SK-N-SH treated with all-trans-retinoic acid at 6 μM for 48 hours (cell line): ENCODE measurements around the gene AHRR.

Source experiments
- ATAC-seq: fragments of 200-7000 bp; cut with Tn5 transposase; 3 replicates; pipeline ENCODE4 v1.9.1; 2020; ENCODE audit warnings: mild to moderate bottlenecking, moderate library complexity
- ARNTL ChIP-seq: fragments of 450-650 bp; formaldehyde crosslinking; IDR thresholded peaks from 2 replicates; pipeline ENCODE4 v1.5.0; 2020; ENCODE audit warnings: low read depth, mild to moderate bottlenecking, moderate library complexity, borderline replicate concordance
- BACH2 ChIP-seq: fragments of 250-450 bp; sonication (Bioruptor Pico); IDR thresholded peaks from 2 replicates; pipeline ENCODE4 v1.9.0; 2021; ENCODE audit warnings: mild to moderate bottlenecking, borderline replicate concordance
- ESRRG ChIP-seq: fragments of 250-450 bp; sonication (Bioruptor Pico); IDR thresholded peaks from 2 replicates; pipeline ENCODE4 v1.6.1; 2021; ENCODE audit warnings: mild to moderate bottlenecking
- ISL1 ChIP-seq: fragments of 250-450 bp; sonication (Bioruptor Pico); IDR thresholded peaks from 2 replicates; pipeline ENCODE4 v2.1.2; 2022; ENCODE audit warnings: mild to moderate bottlenecking, moderate library complexity
- OSR1 ChIP-seq: fragments of 250-450 bp; sonication (Bioruptor Pico); IDR thresholded peaks from 2 replicates; pipeline ENCODE4 v1.8.0; 2022; ENCODE audit warnings: moderate library complexity, mild to moderate bottlenecking, inconsistent platforms
- PPARA ChIP-seq: fragments of 250-450 bp; sonication (Bioruptor Pico); IDR thresholded peaks from 2 replicates; pipeline ENCODE4 v1.5.0; 2020; ENCODE audit warnings: mild to moderate bottlenecking, borderline replicate concordance
- RARB ChIP-seq: fragments of 250-450 bp; sonication (Bioruptor Pico); IDR thresholded peaks from 2 replicates; pipeline ENCODE4 v1.8.0; 2021; ENCODE audit warnings: mild to moderate bottlenecking, moderate library complexity
- SNAI2 ChIP-seq: fragments of 250-450 bp; sonication (Bioruptor Pico); IDR thresholded peaks from 2 replicates; pipeline ENCODE4 v1.5.0; 2020; ENCODE audit warnings: mild to moderate bottlenecking, moderate library complexity
- TCF4 ChIP-seq: fragments of 250-450 bp; sonication (Bioruptor Pico); IDR thresholded peaks from 2 replicates; pipeline ENCODE4 v1.8.0; 2021; ENCODE audit warnings: mild to moderate bottlenecking, moderate library complexity, borderline replicate concordance
- TOX ChIP-seq: fragments of 250-450 bp; sonication (Bioruptor Pico); IDR thresholded peaks from 2 replicates; pipeline ENCODE4 v1.8.0; 2021; ENCODE audit warnings: mild to moderate bottlenecking, moderate library complexity, borderline replicate concordance
- ZC3H10 ChIP-seq: fragments of 250-450 bp; sonication (Bioruptor Pico); IDR thresholded peaks from 2 replicates; pipeline ENCODE4 v1.5.1; 2021; ENCODE audit warnings: mild to moderate bottlenecking, moderate library complexity
- ZFP3 ChIP-seq: fragments of 250-450 bp; sonication (Bioruptor Pico); IDR thresholded peaks from 2 replicates; pipeline ENCODE4 v1.5.0; 2020; ENCODE audit warnings: mild to moderate bottlenecking, moderate library complexity
- ZFP30 ChIP-seq: fragments of 450-650 bp; formaldehyde crosslinking; IDR thresholded peaks from 2 replicates; pipeline ENCODE4 v1.5.0; 2022; ENCODE audit warnings: mild to moderate bottlenecking, moderate library complexity
- ZNF565 ChIP-seq: fragments of 450-650 bp; formaldehyde crosslinking; conservative IDR thresholded peaks from 2 replicates; pipeline ENCODE4 v1.5.0; 2020; ENCODE audit warnings: low read depth, mild to moderate bottlenecking, moderate library complexity
- ZNF70 ChIP-seq: fragments of 450-650 bp; formaldehyde crosslinking; IDR thresholded peaks from 2 replicates; pipeline ENCODE4 v1.5.0; 2020; ENCODE audit warnings: mild to moderate bottlenecking, moderate library complexity
- ZNF8 ChIP-seq: fragments of 450-650 bp; formaldehyde crosslinking; IDR thresholded peaks from 2 replicates; pipeline ENCODE4 v1.5.0; 2020; ENCODE audit warnings: mild to moderate bottlenecking, moderate library complexity
- TF ChIP-seq, protein P1 (sequence below): fragments of 250-450 bp; sonication (Bioruptor Pico); IDR thresholded peaks from 2 replicates; pipeline ENCODE4 v1.8.0; 2020; ENCODE audit warnings: mild to moderate bottlenecking, moderate library complexity, borderline replicate concordance
- TF ChIP-seq, protein P2 (sequence below): fragments of 250-450 bp; sonication (Bioruptor Pico); IDR thresholded peaks from 2 replicates; pipeline ENCODE4 v1.5.1; 2021; ENCODE audit warnings: mild to moderate bottlenecking, moderate library complexity
- TF ChIP-seq, protein P3 (sequence below): fragments of 250-450 bp; sonication (Bioruptor Pico); IDR thresholded peaks from 2 replicates; pipeline ENCODE4 v1.5.1; 2020; ENCODE audit warnings: low read depth, mild to moderate bottlenecking, moderate library complexity
- TF ChIP-seq, protein P4 (sequence below): fragments of 250-450 bp; sonication (Bioruptor Pico); IDR thresholded peaks from 2 replicates; pipeline ENCODE4 v1.5.0; 2020; ENCODE audit warnings: mild to moderate bottlenecking, moderate library complexity

The AHRR gene

GRCh38 chr5:305050-305449 is 16.5 kb upstream of the AHRR start:
- TF ChIP-seq ZNF70 (CRISPR knock-in tag) (no peak), ZNF8 (CRISPR knock-in tag) (no peak), ZFP3 (CRISPR knock-in tag) (no peak), BACH2 (CRISPR knock-in tag) (no peak), ZFP30 (no peak), TCF4 (no peak), TOX (no peak)
- TF ChIP-seq, protein P1, sequence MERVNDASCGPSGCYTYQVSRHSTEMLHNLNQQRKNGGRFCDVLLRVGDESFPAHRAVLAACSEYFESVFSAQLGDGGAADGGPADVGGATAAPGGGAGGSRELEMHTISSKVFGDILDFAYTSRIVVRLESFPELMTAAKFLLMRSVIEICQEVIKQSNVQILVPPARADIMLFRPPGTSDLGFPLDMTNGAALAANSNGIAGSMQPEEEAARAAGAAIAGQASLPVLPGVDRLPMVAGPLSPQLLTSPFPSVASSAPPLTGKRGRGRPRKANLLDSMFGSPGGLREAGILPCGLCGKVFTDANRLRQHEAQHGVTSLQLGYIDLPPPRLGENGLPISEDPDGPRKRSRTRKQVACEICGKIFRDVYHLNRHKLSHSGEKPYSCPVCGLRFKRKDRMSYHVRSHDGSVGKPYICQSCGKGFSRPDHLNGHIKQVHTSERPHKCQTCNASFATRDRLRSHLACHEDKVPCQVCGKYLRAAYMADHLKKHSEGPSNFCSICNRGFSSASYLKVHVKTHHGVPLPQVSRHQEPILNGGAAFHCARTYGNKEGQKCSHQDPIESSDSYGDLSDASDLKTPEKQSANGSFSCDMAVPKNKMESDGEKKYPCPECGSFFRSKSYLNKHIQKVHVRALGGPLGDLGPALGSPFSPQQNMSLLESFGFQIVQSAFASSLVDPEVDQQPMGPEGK (CRISPR knock-in tag), result no peak
- ATAC-seq, result no peak

DNA sequence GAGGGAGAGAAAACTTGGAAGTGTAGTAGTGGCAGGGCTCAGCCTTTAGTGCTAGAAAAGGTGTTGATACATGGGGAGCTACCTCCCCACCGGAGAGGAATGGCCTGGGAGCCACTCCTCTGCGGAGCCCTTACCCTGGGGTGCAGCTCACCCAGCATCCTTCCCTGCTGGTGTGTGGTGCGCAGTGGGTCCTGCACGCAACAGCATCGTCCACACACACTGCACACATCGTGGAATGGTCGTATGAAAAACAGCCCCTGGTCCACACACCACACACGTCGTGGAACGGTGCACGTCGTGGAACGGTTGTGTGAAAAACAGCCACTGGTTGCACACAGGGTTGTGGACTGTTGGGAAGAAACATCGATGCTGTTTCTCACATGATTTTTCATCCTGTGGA is 16.1 kb upstream of the AHRR start:
- ATAC-seq, result no peak

More for the DNA sequence above, 16.1 kb upstream of the AHRR start:
- TF ChIP-seq ZC3H10 (no peak), SNAI2 (CRISPR knock-in tag) (no peak), ARNTL (CRISPR knock-in tag) (no peak), BACH2 (CRISPR knock-in tag) (no peak), TCF4 (no peak), ESRRG (CRISPR knock-in tag) (no peak), ZNF70 (CRISPR knock-in tag) (no peak), OSR1 (no peak), ISL1 (CRISPR knock-in tag) (no peak), PPARA (CRISPR knock-in tag) (no peak), ZFP30 (no peak), ZFP3 (CRISPR knock-in tag) (no peak), RARB (CRISPR knock-in tag) (no peak), ZNF8 (CRISPR knock-in tag) (no peak), TOX (no peak), ZNF565 (CRISPR knock-in tag) (no peak)
- TF ChIP-seq, protein P2, sequence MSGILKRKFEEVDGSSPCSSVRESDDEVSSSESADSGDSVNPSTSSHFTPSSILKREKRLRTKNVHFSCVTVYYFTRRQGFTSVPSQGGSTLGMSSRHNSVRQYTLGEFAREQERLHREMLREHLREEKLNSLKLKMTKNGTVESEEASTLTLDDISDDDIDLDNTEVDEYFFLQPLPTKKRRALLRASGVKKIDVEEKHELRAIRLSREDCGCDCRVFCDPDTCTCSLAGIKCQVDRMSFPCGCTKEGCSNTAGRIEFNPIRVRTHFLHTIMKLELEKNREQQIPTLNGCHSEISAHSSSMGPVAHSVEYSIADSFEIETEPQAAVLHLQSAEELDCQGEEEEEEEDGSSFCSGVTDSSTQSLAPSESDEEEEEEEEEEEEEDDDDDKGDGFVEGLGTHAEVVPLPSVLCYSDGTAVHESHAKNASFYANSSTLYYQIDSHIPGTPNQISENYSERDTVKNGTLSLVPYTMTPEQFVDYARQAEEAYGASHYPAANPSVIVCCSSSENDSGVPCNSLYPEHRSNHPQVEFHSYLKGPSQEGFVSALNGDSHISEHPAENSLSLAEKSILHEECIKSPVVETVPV (CRISPR knock-in tag), result no peak
- TF ChIP-seq, protein P1 (CRISPR knock-in tag), result no peak
- TF ChIP-seq, protein P3, sequence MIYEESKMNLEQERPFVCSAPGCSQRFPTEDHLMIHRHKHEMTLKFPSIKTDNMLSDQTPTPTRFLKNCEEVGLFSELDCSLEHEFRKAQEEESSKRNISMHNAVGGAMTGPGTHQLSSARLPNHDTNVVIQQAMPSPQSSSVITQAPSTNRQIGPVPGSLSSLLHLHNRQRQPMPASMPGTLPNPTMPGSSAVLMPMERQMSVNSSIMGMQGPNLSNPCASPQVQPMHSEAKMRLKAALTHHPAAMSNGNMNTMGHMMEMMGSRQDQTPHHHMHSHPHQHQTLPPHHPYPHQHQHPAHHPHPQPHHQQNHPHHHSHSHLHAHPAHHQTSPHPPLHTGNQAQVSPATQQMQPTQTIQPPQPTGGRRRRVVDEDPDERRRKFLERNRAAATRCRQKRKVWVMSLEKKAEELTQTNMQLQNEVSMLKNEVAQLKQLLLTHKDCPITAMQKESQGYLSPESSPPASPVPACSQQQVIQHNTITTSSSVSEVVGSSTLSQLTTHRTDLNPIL (CRISPR knock-in tag), result no peak
- TF ChIP-seq, protein P4, sequence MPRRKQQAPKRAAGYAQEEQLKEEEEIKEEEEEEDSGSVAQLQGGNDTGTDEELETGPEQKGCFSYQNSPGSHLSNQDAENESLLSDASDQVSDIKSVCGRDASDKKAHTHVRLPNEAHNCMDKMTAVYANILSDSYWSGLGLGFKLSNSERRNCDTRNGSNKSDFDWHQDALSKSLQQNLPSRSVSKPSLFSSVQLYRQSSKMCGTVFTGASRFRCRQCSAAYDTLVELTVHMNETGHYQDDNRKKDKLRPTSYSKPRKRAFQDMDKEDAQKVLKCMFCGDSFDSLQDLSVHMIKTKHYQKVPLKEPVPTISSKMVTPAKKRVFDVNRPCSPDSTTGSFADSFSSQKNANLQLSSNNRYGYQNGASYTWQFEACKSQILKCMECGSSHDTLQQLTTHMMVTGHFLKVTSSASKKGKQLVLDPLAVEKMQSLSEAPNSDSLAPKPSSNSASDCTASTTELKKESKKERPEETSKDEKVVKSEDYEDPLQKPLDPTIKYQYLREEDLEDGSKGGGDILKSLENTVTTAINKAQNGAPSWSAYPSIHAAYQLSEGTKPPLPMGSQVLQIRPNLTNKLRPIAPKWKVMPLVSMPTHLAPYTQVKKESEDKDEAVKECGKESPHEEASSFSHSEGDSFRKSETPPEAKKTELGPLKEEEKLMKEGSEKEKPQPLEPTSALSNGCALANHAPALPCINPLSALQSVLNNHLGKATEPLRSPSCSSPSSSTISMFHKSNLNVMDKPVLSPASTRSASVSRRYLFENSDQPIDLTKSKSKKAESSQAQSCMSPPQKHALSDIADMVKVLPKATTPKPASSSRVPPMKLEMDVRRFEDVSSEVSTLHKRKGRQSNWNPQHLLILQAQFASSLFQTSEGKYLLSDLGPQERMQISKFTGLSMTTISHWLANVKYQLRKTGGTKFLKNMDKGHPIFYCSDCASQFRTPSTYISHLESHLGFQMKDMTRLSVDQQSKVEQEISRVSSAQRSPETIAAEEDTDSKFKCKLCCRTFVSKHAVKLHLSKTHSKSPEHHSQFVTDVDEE, result no peak
- TF ChIP-seq, all 23 proteins: peak for 0
